CD4-positive, alpha-beta T cell treated with Interleukin-17A for 1 hour (primary cell): Measurements from ENCODE around the gene RAB9B.
"Not testable (repeated sequence)": the region's sequence is repeated elsewhere in the genome, so short reads cannot be mapped to it uniquely, and the experiment has no call there.

Experiments used
- DNase-seq: peaks from one replicate; pipeline ENCODE4 v3.0.0-alpha.2; 2020

RAB9B gene, protein sequence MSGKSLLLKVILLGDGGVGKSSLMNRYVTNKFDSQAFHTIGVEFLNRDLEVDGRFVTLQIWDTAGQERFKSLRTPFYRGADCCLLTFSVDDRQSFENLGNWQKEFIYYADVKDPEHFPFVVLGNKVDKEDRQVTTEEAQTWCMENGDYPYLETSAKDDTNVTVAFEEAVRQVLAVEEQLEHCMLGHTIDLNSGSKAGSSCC

DNA sequence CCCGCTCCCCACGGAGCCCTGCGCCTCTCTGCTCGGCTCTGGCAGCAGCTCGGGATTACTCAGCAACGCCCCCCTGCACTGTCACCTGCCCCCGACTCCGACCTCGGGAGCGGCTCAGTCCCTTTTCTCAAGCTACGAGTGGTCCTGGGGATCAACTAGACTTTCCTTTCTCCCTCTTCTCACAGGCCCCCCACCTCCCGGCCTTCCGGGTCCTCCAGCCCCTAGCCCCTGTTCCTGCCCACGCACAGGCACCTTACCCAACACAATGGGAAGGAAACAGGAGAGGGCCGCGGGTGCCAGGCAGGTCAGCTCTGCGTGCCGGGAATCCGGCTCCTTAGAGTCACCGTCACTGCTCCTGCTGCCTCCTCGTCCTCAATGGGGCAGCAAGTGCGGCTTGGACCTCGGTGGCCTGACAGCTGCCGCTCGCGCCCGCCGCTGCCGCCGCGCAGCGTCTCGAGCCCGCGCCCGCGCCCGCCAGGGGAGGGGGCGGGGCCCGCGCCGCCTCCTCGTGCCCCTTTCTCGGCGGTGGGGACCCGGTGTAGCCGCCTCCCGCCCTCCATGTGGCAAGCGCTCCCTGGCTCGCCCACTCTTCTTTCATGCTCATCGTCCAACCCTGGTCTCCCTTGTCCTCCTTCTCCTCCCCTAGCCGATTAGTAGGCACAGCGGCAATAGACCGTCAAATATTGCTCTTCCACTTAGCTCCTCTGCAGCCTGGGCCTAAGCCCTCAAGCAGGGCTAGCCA lies at the start of gene RAB9B:
TSS of gene RAB9B (minus strand) at position 455 of the 742 bp plus-strand sequence. CDS start 6,473 bp downstream, outside the sequence.
- peak; percentile 55 for DNase-seq

DNA sequence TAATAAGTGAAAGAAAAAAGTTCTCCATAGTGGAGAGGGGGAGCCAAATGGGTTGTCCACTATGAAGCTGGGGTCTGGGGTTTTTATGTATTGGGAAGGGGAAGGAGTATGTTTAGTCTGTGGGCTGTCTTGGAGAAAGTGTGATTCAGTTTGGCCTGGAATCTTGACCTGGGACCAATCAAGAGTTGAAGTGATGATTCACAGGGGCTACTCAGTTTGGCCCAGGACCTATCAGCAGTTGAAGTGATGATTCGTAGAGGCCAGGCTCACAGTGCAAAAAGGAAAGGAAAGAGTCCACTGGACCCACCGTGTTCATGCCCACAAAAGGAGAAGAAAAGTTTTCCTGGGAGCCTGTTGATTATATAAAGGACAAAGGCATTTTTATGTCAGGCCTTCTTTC lies 47.3 kb upstream of the RAB9B start:
- no peak for DNase-seq

DNA sequence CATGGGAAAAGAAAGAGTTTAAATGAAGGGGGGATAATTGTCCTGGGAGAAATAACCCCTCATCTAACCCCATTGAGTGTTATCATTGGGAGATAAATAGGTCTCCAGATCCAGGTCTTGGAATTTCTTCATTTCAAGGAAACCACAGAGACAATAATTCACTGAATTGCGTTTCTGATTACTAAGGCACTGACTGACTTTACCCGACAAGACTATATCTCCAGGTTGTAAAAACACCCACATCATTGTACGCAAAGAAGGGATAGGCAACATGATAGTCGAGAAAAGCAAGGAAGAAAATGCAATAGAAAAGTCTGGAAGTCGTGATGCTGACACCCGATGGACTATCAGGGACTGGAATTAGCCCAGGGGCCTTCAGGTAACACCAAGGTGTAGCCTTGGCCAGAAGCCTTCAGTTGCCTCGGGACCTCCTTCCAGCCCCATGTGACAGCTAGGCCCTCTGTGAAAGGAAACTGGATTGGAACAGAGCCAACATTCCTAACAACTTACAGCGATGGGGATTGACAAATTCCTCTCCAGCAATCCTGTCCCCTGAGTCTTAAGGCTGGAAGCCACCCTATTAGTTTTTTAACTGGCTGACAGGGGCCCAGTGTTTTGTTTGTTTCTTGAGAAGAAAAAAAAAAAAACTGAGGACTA lies 46.5 kb upstream of the RAB9B start:
- DNase-seq, result no peak

DNA sequence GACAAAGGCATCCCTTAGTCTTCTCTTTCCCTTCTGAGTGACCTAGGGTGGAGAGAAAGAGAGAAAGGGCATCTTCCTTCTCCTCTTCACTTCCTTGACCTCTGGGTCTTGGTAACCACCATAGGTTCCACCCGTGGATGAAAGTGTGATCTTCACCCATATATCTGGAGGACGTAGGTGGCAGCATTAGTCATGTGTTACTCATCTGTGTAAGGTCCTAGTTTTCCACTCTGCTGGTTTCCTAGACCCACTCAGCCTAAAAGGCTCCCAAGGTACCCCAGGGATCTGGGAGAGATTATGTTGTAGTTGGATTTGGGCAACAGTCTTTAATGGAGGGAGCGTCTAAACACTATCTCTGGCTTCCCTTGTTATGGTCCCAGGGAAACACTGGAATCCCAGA lies 45.5 kb upstream of the RAB9B start:
- DNase-seq, result no peak

DNA sequence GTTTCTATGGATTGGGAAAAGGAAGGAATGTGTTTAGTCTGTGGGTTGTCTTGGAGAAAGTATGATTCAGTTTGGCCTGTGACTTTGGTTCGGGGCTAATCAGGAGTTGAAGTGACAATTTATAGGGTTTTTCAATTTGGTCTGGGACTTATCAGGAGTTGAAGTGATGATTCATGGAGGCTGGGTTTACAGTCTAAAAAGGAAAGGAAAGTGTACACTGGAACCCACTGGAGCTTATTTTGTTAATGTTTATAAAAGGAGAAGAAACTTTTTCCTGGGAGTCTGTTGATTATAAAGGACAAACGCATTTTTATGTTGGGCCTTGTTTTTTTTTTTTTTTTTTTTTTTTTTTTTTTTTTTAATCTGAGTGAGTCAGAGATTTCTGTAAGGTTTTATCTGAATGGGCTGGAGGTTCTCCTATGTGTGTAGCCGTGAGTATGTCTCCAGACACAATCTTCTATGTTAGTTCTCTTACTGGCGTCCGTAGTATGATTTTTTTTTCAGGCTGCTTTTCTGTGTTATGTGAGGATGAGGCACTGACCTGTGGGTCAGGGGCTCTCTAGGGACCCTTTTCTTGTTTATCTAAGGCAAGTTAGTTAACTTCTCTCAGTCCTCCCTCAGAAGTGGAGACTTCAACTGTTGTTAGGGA lies 33.0 kb upstream of the RAB9B start:
- no peak for DNase-seq

DNA sequence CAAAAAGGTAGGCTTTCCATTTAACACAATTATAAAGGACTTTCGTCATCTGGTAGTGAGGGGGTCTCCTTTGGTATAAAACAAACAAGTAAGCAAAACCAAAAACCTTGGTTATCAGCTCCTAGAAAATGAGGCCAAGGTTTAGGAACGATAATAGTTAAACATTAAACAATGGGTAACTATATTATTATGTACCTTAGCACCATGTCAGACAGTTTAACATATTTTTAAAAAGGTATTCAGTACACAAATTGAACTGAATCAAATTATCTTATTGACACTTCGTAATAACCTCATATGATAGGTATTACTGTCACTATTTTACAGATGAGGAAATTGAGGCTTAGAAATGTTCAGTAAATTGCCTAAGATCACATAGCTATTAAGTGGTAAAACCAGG lies 32.1 kb upstream of the RAB9B start:
- DNase-seq, result no peak

DNA sequence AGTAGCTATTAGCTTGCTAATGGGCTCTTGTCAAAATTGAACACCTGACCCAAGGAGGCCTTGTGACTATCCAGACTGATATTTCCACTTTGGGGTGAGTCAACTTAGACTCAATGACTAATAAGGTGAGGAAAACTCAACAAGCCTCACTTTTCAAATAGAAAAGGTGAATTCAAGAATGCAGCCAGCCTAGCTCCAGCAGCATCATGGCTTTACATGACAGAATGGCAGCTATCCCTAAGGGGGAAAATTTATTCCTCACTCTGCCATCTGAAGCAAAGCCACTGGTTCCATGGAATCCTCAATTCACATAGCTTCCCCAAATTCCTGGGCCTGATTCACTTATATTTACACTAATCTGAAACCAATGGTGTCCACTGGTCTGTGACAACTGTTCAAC lies 29.1 kb upstream of the RAB9B start:
- DNase-seq, result no peak

DNA sequence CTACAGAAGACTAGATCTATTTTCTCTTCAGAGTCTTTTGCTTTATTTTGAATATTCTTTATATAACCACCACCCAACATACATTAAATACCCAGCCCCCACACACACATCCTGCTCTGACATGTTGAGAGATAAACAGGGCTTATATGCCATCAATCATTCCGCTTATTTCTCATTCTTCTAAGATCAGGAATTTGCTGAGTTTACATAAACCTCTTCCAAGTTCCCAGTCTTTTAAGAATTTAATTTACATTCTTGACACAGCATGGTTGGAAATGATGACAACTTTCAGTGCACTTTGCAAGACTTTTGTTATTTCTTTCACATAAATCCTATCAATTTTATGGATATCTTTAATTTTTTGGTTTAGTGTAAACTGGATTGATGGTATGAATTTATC lies 17.5 kb upstream of the RAB9B start:
- DNase-seq, result no peak

DNA sequence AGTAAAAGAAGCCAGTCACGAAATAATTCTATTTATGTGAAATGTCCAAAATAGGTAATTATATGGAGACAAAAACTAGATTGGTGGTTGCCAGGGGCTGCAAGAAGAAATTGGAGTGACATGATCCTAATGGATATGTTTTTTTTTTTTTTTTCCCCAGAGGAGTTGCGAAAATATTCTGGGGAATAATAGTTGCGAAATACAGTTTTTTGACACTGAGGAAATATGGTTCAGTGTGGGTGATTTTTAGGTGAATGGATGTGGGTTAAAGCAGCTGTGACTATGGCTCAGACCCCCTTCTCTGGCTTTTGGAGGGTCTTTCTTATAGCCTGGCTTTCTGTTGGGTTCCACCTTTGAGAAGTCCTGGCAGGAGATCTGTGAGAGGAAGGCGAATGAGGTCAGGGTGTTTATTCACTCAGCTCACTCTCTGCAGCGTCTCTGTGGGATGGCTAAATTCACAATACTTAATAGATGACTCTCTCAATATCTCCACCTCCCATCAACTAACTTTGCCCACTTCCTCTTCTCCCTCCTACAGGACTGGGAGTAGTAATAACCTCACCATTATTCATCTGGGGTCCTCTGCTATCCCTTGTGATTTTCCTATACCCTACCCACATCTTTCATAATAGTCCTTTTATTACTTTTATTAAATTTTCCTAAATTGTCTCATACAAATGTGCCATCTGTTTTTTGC lies 15.3 kb upstream of the RAB9B start:
- DNase-seq, result no peak

DNA sequence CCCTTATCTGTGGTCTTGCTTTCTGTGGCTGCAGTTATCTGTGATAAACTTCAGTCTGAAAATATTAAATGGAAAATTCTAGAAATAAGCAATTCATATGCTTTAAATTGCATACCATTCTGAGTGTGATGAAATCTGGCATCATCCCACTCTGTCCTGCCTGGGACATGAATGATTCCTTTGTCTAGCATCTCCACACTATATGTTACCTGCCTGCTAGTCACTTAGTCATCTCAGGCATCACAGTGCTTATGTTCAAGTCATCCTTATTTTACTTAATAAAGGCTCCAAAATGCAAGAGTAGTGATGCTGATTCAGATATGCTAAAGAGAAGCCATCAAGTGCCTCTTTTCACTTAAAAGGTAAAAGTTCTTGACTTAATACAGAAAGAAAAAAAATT lies 14.3 kb upstream of the RAB9B start:
- no peak for DNase-seq

DNA sequence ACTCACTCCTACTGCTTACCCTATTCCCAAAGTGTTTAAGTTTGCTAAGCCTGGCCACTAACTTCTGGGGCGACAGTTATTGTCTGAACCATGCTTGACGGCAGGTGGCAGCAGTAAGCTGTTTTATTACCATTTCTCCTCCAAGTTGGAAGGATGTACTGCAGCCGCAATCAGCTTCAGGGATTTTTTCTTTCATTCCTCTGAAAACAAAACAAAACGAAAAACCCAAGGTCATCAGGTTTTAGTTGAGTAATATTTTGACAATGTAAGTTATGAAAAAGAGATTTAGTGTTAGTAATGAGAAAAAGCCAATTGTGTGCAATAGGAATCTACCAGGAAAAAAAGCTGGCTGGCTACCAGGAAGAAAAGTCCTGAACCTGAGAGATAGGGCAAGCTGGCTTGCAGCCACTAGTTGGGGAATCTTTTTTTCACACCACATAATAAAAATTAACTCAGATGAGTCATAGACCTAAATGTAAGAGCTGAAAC lies 13.2 kb upstream of the RAB9B start:
- DNase-seq, result peak; percentile 49

DNA sequence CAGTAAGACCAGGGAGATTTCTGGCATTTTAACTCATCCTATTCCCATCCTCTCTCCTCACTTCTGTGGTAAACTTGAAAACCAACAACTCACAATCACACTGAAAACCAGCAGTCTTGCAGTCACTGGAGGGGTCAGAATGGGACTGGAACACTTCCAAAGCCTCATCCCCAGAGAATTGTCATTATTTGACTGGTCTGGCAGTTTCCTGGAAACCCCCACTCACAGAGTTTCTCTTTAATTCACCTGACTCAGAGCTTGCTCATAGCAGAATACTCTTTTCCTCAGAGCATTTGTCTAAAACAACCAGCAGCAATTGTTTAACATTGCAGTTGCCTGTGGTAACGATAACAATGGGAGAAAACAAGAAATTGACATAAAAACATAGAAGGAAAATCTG lies 7.3 kb upstream of the RAB9B start:
- no peak for DNase-seq

DNA sequence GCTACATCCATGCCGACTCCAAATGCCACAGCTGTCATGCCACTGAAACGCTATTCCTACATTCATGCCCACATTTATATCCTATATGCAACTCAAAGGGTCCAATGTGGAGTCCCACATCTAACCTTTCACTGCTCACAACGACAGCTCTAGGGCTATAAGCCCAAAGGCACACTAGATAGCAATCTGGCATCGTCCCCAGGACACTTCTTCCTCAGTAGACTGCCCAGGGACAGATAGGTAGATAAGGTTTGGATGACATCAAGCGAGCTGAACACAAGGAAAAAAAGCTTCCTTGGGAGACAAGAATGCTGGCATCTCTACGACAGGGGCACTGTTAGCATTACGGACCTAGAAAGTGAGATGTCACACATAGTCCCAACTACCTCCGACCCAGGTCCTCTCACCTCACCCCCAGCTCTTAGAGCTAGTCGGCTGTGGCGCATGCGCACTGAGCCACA lies 685 bp downstream of the RAB9B start:
- no peak for DNase-seq

DNA sequence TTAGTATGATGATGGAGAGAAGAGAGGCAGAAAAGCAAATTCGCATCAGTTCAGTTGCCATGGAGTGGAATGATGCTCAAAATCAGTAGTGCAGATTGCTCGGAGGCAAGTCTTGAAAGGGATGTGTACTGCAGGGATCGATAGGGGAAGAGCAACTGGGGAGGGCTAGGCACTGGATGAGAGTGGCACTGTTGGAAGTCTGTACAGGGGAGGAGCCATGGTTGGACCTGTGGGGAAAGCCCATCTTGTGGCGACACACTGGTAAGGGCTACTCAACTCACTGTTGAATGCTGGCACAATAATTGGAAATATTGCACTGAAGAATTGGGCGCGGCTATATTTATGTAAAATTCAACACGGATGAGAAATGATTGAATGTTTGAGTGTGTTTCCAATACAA lies 1.2 kb downstream of the RAB9B start:
- no peak for DNase-seq

DNA sequence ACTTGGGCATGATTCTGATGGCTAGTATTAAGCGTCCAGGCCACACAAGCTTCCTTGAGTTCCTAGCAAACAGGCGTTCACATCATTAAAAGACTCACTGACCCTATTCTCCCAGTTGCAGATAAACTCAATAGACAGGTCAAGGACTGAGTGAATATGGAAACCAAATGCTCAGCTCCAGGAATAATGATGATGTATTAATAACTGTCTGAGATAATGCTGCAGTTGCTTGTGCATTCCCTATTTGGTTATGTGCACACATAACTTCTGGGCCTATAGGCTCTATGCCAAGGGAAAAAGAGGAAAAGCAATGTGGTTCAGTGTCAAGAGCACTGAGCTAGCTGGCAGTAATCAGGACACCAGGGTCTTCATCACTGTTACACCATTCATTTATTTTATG lies 3.5 kb downstream of the RAB9B start:
- DNase-seq, result no peak

DNA sequence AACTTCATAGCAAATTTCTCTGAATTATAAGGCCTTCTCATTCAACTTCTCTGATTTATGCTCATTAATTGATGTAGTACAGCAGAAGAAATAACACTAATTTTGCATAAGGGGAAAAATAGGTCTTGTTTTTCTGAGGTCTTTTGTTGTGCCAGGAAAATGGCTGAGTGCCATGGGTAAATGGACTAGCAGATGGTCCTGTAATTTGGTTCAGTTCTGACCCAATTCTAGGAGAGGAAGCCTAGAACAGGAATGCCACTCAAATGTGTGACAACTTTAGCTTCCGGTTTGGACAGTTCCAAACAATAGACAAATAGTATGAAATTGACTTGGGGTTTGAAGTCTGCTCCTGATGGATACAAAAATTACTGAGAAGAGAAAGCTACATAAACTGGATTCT lies 6.2 kb downstream of the RAB9B start:
- DNase-seq, result no peak

DNA sequence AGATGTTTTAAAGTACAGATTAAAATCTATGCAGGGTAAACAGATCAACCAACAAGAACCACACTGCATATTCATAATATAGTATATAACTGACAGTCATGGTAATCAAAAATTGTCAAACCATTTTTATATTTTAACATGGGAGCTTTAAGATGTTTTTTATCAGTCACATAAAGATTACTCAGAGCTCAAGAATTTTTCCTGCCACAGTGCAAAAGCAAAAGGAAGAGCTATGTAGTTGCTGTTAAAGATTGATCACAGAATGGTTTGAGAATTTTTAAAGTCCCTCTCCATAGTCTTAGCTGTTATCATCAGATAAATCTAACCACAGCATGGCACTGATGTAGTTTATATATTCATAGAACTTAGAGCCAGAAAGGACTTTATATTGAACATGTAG lies 8.5 kb downstream of the RAB9B start:
- DNase-seq, result no peak

DNA sequence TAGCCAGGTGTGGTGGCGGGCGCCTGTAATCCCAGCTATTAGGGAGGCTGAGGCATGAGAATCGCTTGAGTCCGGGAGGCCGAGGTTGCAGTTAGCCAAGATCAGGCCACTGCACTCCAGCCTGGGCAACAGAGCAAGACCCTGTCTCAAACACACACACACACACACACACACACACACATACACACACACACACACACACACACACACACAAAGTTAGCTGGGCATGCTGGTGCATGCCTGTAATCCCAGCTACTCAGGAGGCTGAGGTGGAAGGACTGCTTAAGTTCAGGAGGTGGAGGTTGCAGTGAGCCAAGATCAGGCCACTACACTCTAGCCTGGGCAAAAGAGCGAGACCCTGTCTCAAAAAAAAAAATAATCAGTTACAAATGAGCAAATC lies 11.3 kb downstream of the RAB9B start:
- not testable (repeated sequence) for DNase-seq

DNA sequence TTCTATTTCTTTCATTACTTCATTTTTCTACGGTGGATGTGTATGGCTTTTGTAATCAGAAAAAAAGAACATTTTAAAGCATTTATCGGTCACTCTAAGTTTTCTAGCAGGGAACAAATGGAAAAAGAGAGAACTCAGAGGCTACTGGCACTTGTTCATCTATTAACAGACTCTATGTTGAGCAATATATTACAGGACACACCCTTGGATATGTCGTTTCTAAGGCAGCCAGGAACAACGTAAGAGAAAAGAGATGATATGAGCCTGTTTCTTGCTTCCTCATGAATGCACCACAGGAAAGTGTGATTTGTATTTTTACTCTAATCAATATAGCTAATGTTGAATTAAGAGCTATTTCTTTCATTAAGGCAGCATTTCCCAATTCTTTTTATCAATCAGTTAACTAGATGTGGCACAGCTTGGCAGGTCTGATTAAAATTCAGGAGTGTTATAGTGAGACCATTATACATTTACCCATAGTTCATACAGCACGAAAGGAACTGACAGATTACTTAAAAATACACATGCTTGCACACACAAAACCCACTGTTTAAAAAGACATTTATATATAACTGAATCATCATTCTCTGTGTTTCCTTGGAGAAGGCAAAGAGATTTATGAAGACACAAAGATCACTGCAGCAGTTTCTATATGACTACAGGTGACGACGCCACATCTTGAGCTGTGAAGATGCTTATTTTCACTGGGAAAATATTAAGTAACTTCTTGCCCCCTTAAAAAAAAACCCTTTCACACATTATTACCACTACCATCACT lies 13.0 kb downstream of the RAB9B start:
- DNase-seq, result no peak

DNA sequence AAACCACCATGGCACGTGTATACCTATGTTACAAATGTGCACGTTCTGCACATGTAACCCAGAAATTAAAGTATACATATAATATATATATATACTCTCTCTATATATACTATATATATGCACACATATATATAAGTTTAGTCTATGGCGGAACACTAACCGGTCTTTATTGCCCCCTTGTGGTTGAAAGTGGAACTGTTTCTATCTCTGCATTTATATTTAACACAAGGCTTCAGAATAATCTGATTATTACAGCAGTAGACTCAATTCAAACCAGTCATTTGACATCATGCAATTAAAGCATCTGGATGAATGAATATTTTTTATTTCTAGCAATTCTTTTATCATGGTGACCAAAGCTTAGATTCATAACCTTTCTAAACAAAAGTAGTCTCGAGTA lies 14.6 kb downstream of the RAB9B start:
- DNase-seq, result peak; percentile 63

DNA sequence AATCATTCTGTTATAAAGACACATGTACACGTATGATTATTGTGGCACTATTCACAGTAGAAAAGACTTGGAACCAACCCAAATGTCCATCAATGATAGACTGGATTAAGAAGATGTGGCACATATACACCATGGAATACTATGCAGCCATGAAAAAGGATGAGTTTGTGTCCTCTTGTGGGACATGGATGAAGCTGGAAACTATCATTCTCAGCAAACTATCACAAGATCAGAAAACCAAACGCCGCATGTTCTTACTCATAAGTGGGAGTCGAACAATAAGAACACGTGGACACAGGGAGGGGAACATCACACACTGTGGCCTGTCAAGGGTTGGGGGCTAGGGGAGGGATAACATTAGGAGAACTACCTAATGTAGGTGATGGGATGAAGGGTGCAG lies 15.0 kb downstream of the RAB9B start:
- not testable (repeated sequence) for DNase-seq

DNA sequence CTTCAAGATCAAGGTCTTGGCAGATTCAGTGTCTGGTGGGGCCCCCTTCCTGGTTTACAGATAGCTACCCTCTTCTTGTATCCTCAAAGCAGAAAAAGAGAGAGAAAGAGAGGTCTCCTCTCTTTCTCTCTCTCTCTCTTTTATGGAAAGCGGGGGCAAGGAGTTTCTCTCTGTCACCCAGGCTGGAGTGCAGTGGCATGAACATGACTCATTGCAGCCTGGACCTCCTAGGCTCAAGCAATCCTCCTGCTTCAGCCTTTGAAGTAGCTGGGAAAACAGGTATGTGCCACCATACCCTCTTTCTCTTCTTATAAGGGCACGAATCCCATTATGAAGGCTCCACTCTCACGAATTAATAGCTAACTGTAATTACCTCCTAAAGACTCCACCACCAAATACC lies 20.2 kb downstream of the RAB9B start:
- DNase-seq, result no peak
